Liver (tissue), 9 donors: Measurements from ENCODE around the gene CPSF6. TPM values are rescaled to one million over a fixed set of nuclear protein-coding genes. Genes with fewer than 3 reads are reported as not detected.

ENCODE experiments used
- DNase-seq: peaks from one replicate; pipeline ENCODE4 v3.0.0-alpha.2; 2017; ENCODE audit warnings: low spot score
- H3K27ac ChIP-seq, 2 donors: one replicate each; pipeline ENCODE4 v1.7.0; 2013; ENCODE audit warnings: inconsistent platforms in 2 of 2, low read length in 2 of 2, control low read depth in 1 of 2, low read depth in 1 of 2, mild to moderate bottlenecking in 1 of 2
- H3K27me3 ChIP-seq, 4 donors: one replicate each; pipeline versions ENCODE4 v1.6.1 to v1.7.0; 2013; ENCODE audit warnings: low read length in 3 of 4, inconsistent platforms in 1 of 4, mild to moderate bottlenecking in 1 of 4, moderate library complexity in 1 of 4; ENCODE audit not compliant: control insufficient read depth in 4 of 4, insufficient read depth in 4 of 4
- H3K36me3 ChIP-seq, 4 donors: one replicate each; pipeline versions ENCODE4 v1.6.1 to v1.7.0; 2013; ENCODE audit warnings: low read length in 3 of 4, mild to moderate bottlenecking in 3 of 4, low read depth in 1 of 4, moderate library complexity in 1 of 4; ENCODE audit not compliant: control insufficient read depth in 4 of 4, insufficient read depth in 3 of 4
- H3K4me1 ChIP-seq, 4 donors: one replicate each; pipeline versions ENCODE4 v1.6.1 to v1.7.0; 2013; ENCODE audit warnings: low read length in 3 of 4, mild to moderate bottlenecking in 3 of 4, moderate library complexity in 1 of 4; ENCODE audit not compliant: control insufficient read depth in 4 of 4, insufficient read depth in 4 of 4
- H3K4me3 ChIP-seq, 3 donors: one replicate each; pipeline versions ENCODE4 v1.6.1 to v1.7.0; 2013; ENCODE audit warnings: low read length in 3 of 3, control low read depth in 1 of 3, low read depth in 1 of 3, mild to moderate bottlenecking in 1 of 3
- H3K9ac ChIP-seq, 2 donors: one replicate each; pipeline ENCODE4 v1.7.0; 2013; ENCODE audit warnings: low read length in 2 of 2, mild to moderate bottlenecking in 2 of 2, moderate library complexity in 2 of 2, control low read depth in 1 of 2, low read depth in 1 of 2
- H3K9me3 ChIP-seq, 4 donors: one replicate each; pipeline versions ENCODE4 v1.6.1 to v1.7.0; 2013; ENCODE audit warnings: low read length in 3 of 4; ENCODE audit not compliant: control insufficient read depth in 4 of 4
- EGR1 ChIP-seq, 2 donors: IDR thresholded peaks; 2 replicates each; pipeline ENCODE4 v1.6.1; 2016 to 2018; ENCODE audit warnings: antibody characterized with exemption in 2 of 2, low read depth in 2 of 2
- FOXA1 ChIP-seq: IDR thresholded peaks from 2 replicates; pipeline ENCODE4 v1.6.1; 2016; ENCODE audit warnings: antibody characterized with exemption
- FOXA2 ChIP-seq: IDR thresholded peaks from 2 replicates; pipeline ENCODE4 v1.6.1; 2016; ENCODE audit warnings: antibody characterized with exemption
- GABPA ChIP-seq, 2 donors: IDR thresholded peaks in 1 of 2; conservative IDR thresholded peaks in 1 of 2; 2 replicates each; pipeline ENCODE4 v1.6.1; 2016; ENCODE audit warnings: antibody characterized with exemption in 2 of 2, mild to moderate bottlenecking in 1 of 2, moderate library complexity in 1 of 2
- HNF4A ChIP-seq, 2 donors: conservative IDR thresholded peaks; 2 replicates each; pipeline ENCODE4 v1.6.1; 2016; ENCODE audit warnings: antibody characterized with exemption in 2 of 2, mild to moderate bottlenecking in 2 of 2
- HNF4G ChIP-seq: IDR thresholded peaks from 2 replicates; pipeline ENCODE4 v1.6.1; 2016; ENCODE audit warnings: antibody characterized with exemption
- JUND ChIP-seq, 2 donors: IDR thresholded peaks; 2 replicates each; pipeline ENCODE4 v1.6.1; 2016; ENCODE audit warnings: antibody characterized with exemption in 2 of 2
- NR2F2 ChIP-seq: IDR thresholded peaks from 2 replicates; pipeline ENCODE4 v1.6.1; 2016; ENCODE audit warnings: antibody characterized with exemption
- RAD21 ChIP-seq, 2 donors: IDR thresholded peaks; 2 replicates each; pipeline ENCODE4 v1.6.1; 2016; ENCODE audit warnings: antibody characterized with exemption in 2 of 2, mild to moderate bottlenecking in 2 of 2
- SP1 ChIP-seq: IDR thresholded peaks from 2 replicates; pipeline ENCODE4 v1.6.1; 2018; ENCODE audit warnings: antibody characterized with exemption, mild to moderate bottlenecking
- TAF1 ChIP-seq: conservative IDR thresholded peaks from 2 replicates; pipeline ENCODE4 v1.6.1; 2016; ENCODE audit warnings: antibody characterized with exemption, mild to moderate bottlenecking
- YY1 ChIP-seq: IDR thresholded peaks from 2 replicates; pipeline ENCODE4 v1.6.1; 2016; ENCODE audit warnings: antibody characterized with exemption, mild to moderate bottlenecking
- WGBS: extraction: QIAGEN DNeasy Blood & Tissue Kit; methylation state at CpG from one replicate; pipeline ENCODE4 v1.1.7; 2013; 5-methylcytosine and 5-hydroxymethylcytosine counted together
- polyA plus RNA-seq, 2 donors: library from polyadenylated mRNA; stranded (reverse) in 1 of 2; unstranded in 1 of 2; fragments of 200-250 nt in 1 of 2; fragments of >200 nt in 1 of 2; fragmentation: Nextera tagmentation in 1 of 2; extraction: Ambion mirVana in 1 of 2; gene quantifications; one replicate each; pipeline versions ENCODE4 v1.2.1 to v1.2.3, GENCODE V29; 2013 to 2015
- total RNA-seq, 2 donors: library from RNA; depleted of rRNA; stranded (reverse); fragments of >200 nt; gene quantifications; one replicate each; pipeline ENCODE4 v1.2.3, GENCODE V29; 2014
- TF ChIP-seq, protein P1 (sequence below): fragments of 150-350 bp; IDR thresholded peaks from 2 replicates; pipeline ENCODE4 v1.5.1; 2017; ENCODE audit warnings: improper control_type of control experiment, low read depth, low read length; ENCODE audit not compliant: missing input control
- TF ChIP-seq, protein P2 (sequence below): IDR thresholded peaks from 2 replicates; pipeline ENCODE4 v1.6.1; 2016; ENCODE audit warnings: antibody characterized with exemption
- TF ChIP-seq, protein P3 (sequence below): IDR thresholded peaks from 2 replicates; pipeline ENCODE4 v1.6.1; 2016; ENCODE audit warnings: antibody characterized with exemption
- TF ChIP-seq, protein P4 (sequence below): IDR thresholded peaks from 2 replicates; pipeline ENCODE4 v1.6.1; 2016; ENCODE audit warnings: antibody characterized with exemption
- TF ChIP-seq, protein P5 (sequence below): IDR thresholded peaks from 2 replicates; pipeline ENCODE4 v1.6.1; 2016; ENCODE audit warnings: antibody characterized with exemption, mild to moderate bottlenecking
- donor health status: healthy.
- donor health status: healthy.
- donor health status: healthy.
- donor health status: healthy.
- donor health status: healthy.

CPSF6 gene
- total and polyA plus RNA-seq, 4 donors: 10.8 to 21.1 (median 17.4) TPM

DNA sequence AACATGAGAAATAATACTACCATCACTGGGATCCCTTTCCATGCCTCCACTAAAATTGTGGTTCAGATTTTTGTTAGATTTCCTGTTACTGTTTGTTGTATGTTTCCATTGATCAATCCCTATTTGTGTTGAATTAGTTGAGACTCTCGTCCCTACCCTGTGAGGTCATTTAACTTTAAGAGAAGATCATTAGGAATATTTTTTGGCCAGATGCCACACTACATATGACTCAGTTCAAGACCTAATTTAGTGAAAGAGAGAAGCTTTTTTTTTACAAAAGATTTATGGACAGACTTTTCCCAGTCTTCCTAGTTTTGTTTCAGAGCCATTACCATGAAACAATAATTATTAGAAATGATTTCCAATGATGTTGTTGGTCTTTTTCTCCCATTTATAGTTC lies 35.5 kb downstream of the CPSF6 start:
- H3K9ac ChIP-seq: no peak overlapping the region
- 47% methylated on average over 1 of the region's 1 CpG for WGBS
- no peaks in the 10 kb centered on the region for H3K9me3 ChIP-seq
- DNase-seq: no peak
- no peaks in the 10 kb centered on the region for H3K27me3 ChIP-seq
- TF ChIP-seq, protein P1, sequence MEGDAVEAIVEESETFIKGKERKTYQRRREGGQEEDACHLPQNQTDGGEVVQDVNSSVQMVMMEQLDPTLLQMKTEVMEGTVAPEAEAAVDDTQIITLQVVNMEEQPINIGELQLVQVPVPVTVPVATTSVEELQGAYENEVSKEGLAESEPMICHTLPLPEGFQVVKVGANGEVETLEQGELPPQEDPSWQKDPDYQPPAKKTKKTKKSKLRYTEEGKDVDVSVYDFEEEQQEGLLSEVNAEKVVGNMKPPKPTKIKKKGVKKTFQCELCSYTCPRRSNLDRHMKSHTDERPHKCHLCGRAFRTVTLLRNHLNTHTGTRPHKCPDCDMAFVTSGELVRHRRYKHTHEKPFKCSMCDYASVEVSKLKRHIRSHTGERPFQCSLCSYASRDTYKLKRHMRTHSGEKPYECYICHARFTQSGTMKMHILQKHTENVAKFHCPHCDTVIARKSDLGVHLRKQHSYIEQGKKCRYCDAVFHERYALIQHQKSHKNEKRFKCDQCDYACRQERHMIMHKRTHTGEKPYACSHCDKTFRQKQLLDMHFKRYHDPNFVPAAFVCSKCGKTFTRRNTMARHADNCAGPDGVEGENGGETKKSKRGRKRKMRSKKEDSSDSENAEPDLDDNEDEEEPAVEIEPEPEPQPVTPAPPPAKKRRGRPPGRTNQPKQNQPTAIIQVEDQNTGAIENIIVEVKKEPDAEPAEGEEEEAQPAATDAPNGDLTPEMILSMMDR: no peak
- TF ChIP-seq GABPA (IDR thresholded peaks at IDR 0.05 in 1 of 2, conservative IDR thresholded peaks at IDR 0.05 in 1 of 2): no peak
- TF ChIP-seq FOXA2: no peak
- no peak for TF ChIP-seq EGR1 (IDR thresholded peaks at IDR 0.05; ENCODE audit: low read depth in 2 of 2)
- H3K4me3 ChIP-seq: no peak overlapping the region
- H3K4me1 ChIP-seq: no peaks in the 10 kb centered on the region
- peaks cover 0 to 2% (median 0%) of the 10 kb centered on the region in 4 donors for H3K36me3 ChIP-seq
- H3K27ac ChIP-seq: no peak overlapping the region

DNA sequence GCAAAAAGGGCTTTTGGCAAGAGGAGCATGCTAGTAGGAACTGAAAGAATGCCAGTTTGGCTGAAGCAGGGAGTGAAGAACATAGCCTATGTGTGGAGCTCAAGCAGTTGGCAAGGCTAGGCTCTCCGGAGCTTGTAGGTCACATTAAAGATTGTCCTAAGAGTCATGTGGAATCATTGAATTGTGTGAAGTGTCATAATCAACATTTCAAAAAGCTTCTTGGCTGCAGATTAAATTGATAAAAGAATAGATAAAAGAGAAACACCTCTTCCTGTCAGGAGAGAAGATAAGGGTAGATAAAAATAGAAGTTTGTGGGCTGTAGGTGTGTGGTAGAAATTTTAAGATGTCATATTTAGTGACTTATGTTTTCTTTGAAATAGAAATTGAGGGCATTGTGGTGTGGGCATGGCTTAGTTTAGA lies 36.1 kb downstream of the CPSF6 start:
- TF ChIP-seq HNF4G (no peak), YY1 (no peak), TAF1 (no peak), FOXA2 (no peak), SP1 (no peak), HNF4A (conservative IDR thresholded peaks at IDR 0.05) (no peak), JUND (IDR thresholded peaks at IDR 0.05) (no peak), NR2F2 (no peak), RAD21 (IDR thresholded peaks at IDR 0.05) (no peak), FOXA1 (no peak), EGR1 (IDR thresholded peaks at IDR 0.05; ENCODE audit: low read depth in 2 of 2) (no peak), GABPA (IDR thresholded peaks at IDR 0.05 in 1 of 2, conservative IDR thresholded peaks at IDR 0.05 in 1 of 2) (no peak)
- TF ChIP-seq, protein P2, sequence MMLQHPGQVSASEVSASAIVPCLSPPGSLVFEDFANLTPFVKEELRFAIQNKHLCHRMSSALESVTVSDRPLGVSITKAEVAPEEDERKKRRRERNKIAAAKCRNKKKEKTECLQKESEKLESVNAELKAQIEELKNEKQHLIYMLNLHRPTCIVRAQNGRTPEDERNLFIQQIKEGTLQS: no peak
- TF ChIP-seq, protein P3, sequence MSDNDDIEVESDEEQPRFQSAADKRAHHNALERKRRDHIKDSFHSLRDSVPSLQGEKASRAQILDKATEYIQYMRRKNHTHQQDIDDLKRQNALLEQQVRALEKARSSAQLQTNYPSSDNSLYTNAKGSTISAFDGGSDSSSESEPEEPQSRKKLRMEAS: no peak
- TF ChIP-seq, protein P4, sequence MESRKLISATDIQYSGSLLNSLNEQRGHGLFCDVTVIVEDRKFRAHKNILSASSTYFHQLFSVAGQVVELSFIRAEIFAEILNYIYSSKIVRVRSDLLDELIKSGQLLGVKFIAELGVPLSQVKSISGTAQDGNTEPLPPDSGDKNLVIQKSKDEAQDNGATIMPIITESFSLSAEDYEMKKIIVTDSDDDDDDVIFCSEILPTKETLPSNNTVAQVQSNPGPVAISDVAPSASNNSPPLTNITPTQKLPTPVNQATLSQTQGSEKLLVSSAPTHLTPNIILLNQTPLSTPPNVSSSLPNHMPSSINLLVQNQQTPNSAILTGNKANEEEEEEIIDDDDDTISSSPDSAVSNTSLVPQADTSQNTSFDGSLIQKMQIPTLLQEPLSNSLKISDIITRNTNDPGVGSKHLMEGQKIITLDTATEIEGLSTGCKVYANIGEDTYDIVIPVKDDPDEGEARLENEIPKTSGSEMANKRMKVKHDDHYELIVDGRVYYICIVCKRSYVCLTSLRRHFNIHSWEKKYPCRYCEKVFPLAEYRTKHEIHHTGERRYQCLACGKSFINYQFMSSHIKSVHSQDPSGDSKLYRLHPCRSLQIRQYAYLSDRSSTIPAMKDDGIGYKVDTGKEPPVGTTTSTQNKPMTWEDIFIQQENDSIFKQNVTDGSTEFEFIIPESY: no peak
- TF ChIP-seq, protein P5, sequence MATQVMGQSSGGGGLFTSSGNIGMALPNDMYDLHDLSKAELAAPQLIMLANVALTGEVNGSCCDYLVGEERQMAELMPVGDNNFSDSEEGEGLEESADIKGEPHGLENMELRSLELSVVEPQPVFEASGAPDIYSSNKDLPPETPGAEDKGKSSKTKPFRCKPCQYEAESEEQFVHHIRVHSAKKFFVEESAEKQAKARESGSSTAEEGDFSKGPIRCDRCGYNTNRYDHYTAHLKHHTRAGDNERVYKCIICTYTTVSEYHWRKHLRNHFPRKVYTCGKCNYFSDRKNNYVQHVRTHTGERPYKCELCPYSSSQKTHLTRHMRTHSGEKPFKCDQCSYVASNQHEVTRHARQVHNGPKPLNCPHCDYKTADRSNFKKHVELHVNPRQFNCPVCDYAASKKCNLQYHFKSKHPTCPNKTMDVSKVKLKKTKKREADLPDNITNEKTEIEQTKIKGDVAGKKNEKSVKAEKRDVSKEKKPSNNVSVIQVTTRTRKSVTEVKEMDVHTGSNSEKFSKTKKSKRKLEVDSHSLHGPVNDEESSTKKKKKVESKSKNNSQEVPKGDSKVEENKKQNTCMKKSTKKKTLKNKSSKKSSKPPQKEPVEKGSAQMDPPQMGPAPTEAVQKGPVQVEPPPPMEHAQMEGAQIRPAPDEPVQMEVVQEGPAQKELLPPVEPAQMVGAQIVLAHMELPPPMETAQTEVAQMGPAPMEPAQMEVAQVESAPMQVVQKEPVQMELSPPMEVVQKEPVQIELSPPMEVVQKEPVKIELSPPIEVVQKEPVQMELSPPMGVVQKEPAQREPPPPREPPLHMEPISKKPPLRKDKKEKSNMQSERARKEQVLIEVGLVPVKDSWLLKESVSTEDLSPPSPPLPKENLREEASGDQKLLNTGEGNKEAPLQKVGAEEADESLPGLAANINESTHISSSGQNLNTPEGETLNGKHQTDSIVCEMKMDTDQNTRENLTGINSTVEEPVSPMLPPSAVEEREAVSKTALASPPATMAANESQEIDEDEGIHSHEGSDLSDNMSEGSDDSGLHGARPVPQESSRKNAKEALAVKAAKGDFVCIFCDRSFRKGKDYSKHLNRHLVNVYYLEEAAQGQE: no peak
- TF ChIP-seq, protein P1: no peak
- peaks cover 0 to 2% (median 0%) of the 10 kb centered on the region in 4 donors for H3K36me3 ChIP-seq
- no peak overlapping the region for H3K9ac ChIP-seq
- no peaks in the 10 kb centered on the region for H3K27me3 ChIP-seq
- WGBS: 71% methylated on average over 1 of the region's 1 CpG
- no peaks in the 10 kb centered on the region for H3K9me3 ChIP-seq
- no peak for DNase-seq
- H3K4me3 ChIP-seq: no peak overlapping the region
- no peak overlapping the region for H3K27ac ChIP-seq
- H3K4me1 ChIP-seq: no peaks in the 10 kb centered on the region
